AG09319 (cell line): ENCODE measurements around the gene SH3BGRL3.

Experiments used
- DNase-seq: peaks from one replicate; pipeline ENCODE4 v3.0.0-alpha.2; 2010; ENCODE audit warnings: low read depth; ENCODE audit errors: extremely low read depth
- CTCF ChIP-seq: IDR thresholded peaks from 2 replicates; pipeline ENCODE4 v1.5.1; 2011; ENCODE audit warnings: low read depth, mild to moderate bottlenecking, inconsistent platforms, low read length, moderate library complexity

The SH3BGRL3 gene

GRCh38 chr1:26278724-26279455 is 996 bp upstream of the SH3BGRL3 start:
- DNase-seq, result no peak
- TF ChIP-seq CTCF, result no peak

- no peak for TF ChIP-seq CTCF
- no peak for DNase-seq
Measured at GRCh38 chr1:26280333-26281042, 602 bp downstream of the SH3BGRL3 start.

GRCh38 chr1:26281091-26281958 is 1.4 kb downstream of the SH3BGRL3 start:
- DNase-seq, result no peak
- TF ChIP-seq CTCF, result no peak

- no peak for TF ChIP-seq CTCF
- no peak for DNase-seq
Measured at GRCh38 chr1:26281971-26282370, 2.1 kb downstream of the SH3BGRL3 start.

- TF ChIP-seq CTCF, result no peak
- no peak for DNase-seq
Measured at GRCh38 chr1:26282401-26282918, 2.6 kb downstream of the SH3BGRL3 start.

- no peak for DNase-seq
- no peak for TF ChIP-seq CTCF
Measured at GRCh38 chr1:26283279-26283853, 3.5 kb downstream of the SH3BGRL3 start.
